GM23338 (cell line): Measurements from ENCODE around the gene LIF. TPM values are rescaled to one million over a fixed set of nuclear protein-coding genes. Genes with fewer than 3 reads are reported as not detected.

Source experiments
- ATAC-seq: fragments of 200-7000 bp; cut with Tn5 transposase; 3 replicates; pipeline ENCODE4 v1.9.1; 2020
- DNase-seq: peaks from one replicate; pipeline ENCODE4 v3.0.0-alpha.2; 2015; ENCODE audit warnings: low spot score
- H2AFZ ChIP-seq: fragments of 200-600 bp; sonication (generic); 2 replicates; pipeline ENCODE4 v1.8.0; 2016; ENCODE audit warnings: antibody characterized with exemption, mild to moderate bottlenecking, moderate library complexity
- H3F3A ChIP-seq: fragments of 200-600 bp; sonication (generic); replicated peaks from 2 replicates; pipeline ENCODE4 v1.8.0; 2017; ENCODE audit warnings: antibody characterized with exemption, mixed run types, low read depth
- H3K27ac ChIP-seq: fragments of 200-600 bp; sonication (generic); 2 replicates; pipeline ENCODE4 v1.6.1; 2016; ENCODE audit warnings: low read depth
- H3K27me3 ChIP-seq: fragments of 200-600 bp; sonication (generic); 2 replicates; pipeline ENCODE4 v1.8.0; 2016; ENCODE audit warnings: mild to moderate bottlenecking, mixed run types, moderate library complexity; ENCODE audit not compliant: insufficient read depth
- H3K36me3 ChIP-seq: fragments of 200-600 bp; sonication (generic); 2 replicates; pipeline ENCODE4 v1.8.0; 2016; ENCODE audit warnings: mild to moderate bottlenecking; ENCODE audit not compliant: insufficient read depth
- H3K4me1 ChIP-seq: fragments of 200-600 bp; sonication (generic); 2 replicates; pipeline ENCODE4 v1.8.0; 2016; ENCODE audit warnings: mild to moderate bottlenecking, moderate library complexity; ENCODE audit not compliant: insufficient read depth
- H3K4me2 ChIP-seq: fragments of 200-600 bp; sonication (generic); 2 replicates; pipeline ENCODE4 v1.7.1; 2017; ENCODE audit warnings: mixed run types
- H3K4me3 ChIP-seq: fragments of 200-600 bp; sonication (generic); 2 replicates; pipeline ENCODE4 v1.6.1; 2016; ENCODE audit warnings: mixed run types
- H3K79me2 ChIP-seq: fragments of 200-600 bp; sonication (generic); replicated peaks from 2 replicates; pipeline ENCODE4 v1.8.0; 2017; ENCODE audit warnings: mild to moderate bottlenecking; ENCODE audit not compliant: insufficient read depth
- H3K9me2 ChIP-seq: fragments of 200-600 bp; sonication (generic); 2 replicates; pipeline ENCODE4 v1.8.0; 2017; ENCODE audit not compliant: insufficient read depth
- H4K20me1 ChIP-seq: fragments of 200-600 bp; sonication (generic); replicated peaks from 2 replicates; pipeline ENCODE4 v1.8.0; 2017; ENCODE audit warnings: mild to moderate bottlenecking; ENCODE audit not compliant: insufficient read depth
- H3K27ac Mint-ChIP-seq: 2 replicates; pipeline ENCODE4 v1.8.0; 2020; ENCODE audit warnings: inconsistent platforms, mild to moderate bottlenecking, moderate library complexity, mixed read lengths
- H3K27me3 Mint-ChIP-seq: 3 replicates; pipeline ENCODE4 v1.8.0; 2022; ENCODE audit warnings: low read depth, mild to moderate bottlenecking, moderate library complexity, mixed read lengths, inconsistent platforms; ENCODE audit not compliant: insufficient read depth, poor library complexity
- H3K36me3 Mint-ChIP-seq: 3 replicates; pipeline ENCODE4 v1.8.0; 2021; ENCODE audit warnings: low read depth, mild to moderate bottlenecking, inconsistent platforms, moderate library complexity, mixed read lengths
- H3K4me1 Mint-ChIP-seq: 3 replicates; pipeline ENCODE4 v1.8.0; 2020; ENCODE audit warnings: mild to moderate bottlenecking, inconsistent platforms, mixed read lengths
- H3K4me3 Mint-ChIP-seq: 3 replicates; pipeline ENCODE4 v1.8.0; 2021; ENCODE audit warnings: moderate library complexity, mild to moderate bottlenecking, inconsistent platforms, mixed read lengths
- H3K9me3 Mint-ChIP-seq: 3 replicates; pipeline ENCODE4 v1.8.0; 2020; ENCODE audit warnings: moderate library complexity, mild to moderate bottlenecking, inconsistent platforms, mixed read lengths
- ETS1 ChIP-seq: IDR thresholded peaks from 2 replicates; pipeline ENCODE4 v1.6.1; 2016; ENCODE audit warnings: antibody characterized with exemption
- POLR2AphosphoS5 ChIP-seq: IDR thresholded peaks from 2 replicates; pipeline ENCODE4 v1.6.1; 2016; ENCODE audit warnings: antibody characterized with exemption, low read depth
- ZNF462 ChIP-seq: fragments of 250-450 bp; sonication (Bioruptor Pico); IDR thresholded peaks from 2 replicates; pipeline ENCODE4 v1.5.0; 2020; ENCODE audit warnings: mild to moderate bottlenecking, moderate library complexity
- polyA plus RNA-seq: library from polyadenylated mRNA; unstranded; fragments of >200 nt; fragmentation: Nextera tagmentation; extraction: Ambion mirVana; gene quantifications from 2 replicates; pipeline ENCODE4 v1.2.1, GENCODE V29; 2016
- total RNA-seq: library from RNA; depleted of rRNA; stranded (reverse); fragments of >200 nt; shearing (Covaris generic); gene quantifications from 2 replicates; pipeline ENCODE4 v1.2.3, GENCODE V29; 2014

The LIF gene
- total and polyA plus RNA-seq, 2 experiments from 2014 or later = 1.8 to 3.6 TPM

GRCh38 chr22:30253205-30253852 is 6.8 kb upstream of the LIF start:
- Histone ChIP-seq H3K36me3 (no peaks in the 10 kb centered on the region), H2AFZ (no peak overlapping the region), H3K79me2 (no peaks in the 10 kb centered on the region), H3K9me2 (no peaks in the 10 kb centered on the region), H3K27ac (no peak overlapping the region), H3K4me1 (peaks cover 23% of the 10 kb centered on the region), H3K4me3 (no peak overlapping the region), H4K20me1 (no peaks in the 10 kb centered on the region), H3K4me2 (no peak overlapping the region), H3K27me3 (no peaks in the 10 kb centered on the region), H3F3A (no peaks in the 10 kb centered on the region)
- Mint-ChIP-seq H3K27me3 (peaks cover 16% of the 10 kb centered on the region), H3K4me3 (no peak overlapping the region; the same call in 2 of the 3 replicates), H3K4me1 (peaks cover 40% of the 10 kb centered on the region), H3K9me3 (no peaks in the 10 kb centered on the region), H3K27ac (no peak overlapping the region), H3K36me3 (no peaks in the 10 kb centered on the region; the same call in 2 of the 3 replicates)
- no peak for DNase-seq
- ATAC-seq = no peak
- TF ChIP-seq POLR2AphosphoS5 = no peak

GRCh38 chr22:30252411-30253204 is 6.0 kb upstream of the LIF start:
- H3K27ac Mint-ChIP-seq = no peak overlapping the region
- no peaks in the 10 kb centered on the region for H3K27me3 ChIP-seq
- H3K27ac ChIP-seq = no peak overlapping the region
- peaks cover 17% of the 10 kb centered on the region for H3K4me1 ChIP-seq
- DNase-seq (peak; percentile 47), ATAC-seq (peak; percentile 3; the same call in 1 of the 3 replicates)
- H3K79me2 ChIP-seq = no peaks in the 10 kb centered on the region
- no peak overlapping the region for H2AFZ ChIP-seq
- no peaks in the 10 kb centered on the region for H4K20me1 ChIP-seq
- H3K4me2 ChIP-seq = no peak overlapping the region
- H3K4me1 Mint-ChIP-seq = peaks cover 38% of the 10 kb centered on the region
- no peak overlapping the region; the same call in 2 of the 3 replicates for H3K4me3 Mint-ChIP-seq
- H3K36me3 ChIP-seq = no peaks in the 10 kb centered on the region
- TF ChIP-seq ZNF462 (CRISPR knock-in tag) = no peak
- 0 out of 2 replicates have a peak, but pooled peaks have one; percentile 16 for TF ChIP-seq ETS1
- no peaks in the 10 kb centered on the region for H3K9me3 Mint-ChIP-seq
- no peak overlapping the region for H3K4me3 ChIP-seq
- no peaks in the 10 kb centered on the region for H3F3A ChIP-seq
- no peaks in the 10 kb centered on the region; the same call in 2 of the 3 replicates for H3K36me3 Mint-ChIP-seq
- no peaks in the 10 kb centered on the region for H3K9me2 ChIP-seq
- peaks cover 15% of the 10 kb centered on the region for H3K27me3 Mint-ChIP-seq
